ENCODE measurements around the gene SGMS2. TPM values are rescaled to one million over a fixed set of nuclear protein-coding genes. Genes with fewer than 3 reads are reported as not detected.

Gene SGMS2
- total and polyA plus RNA-seq, 2 of the 13 experiments (the other 11 are each of a cell fraction or from before 2014, with no cell fraction given): 1.2 to 1.7 TPM

DNA sequence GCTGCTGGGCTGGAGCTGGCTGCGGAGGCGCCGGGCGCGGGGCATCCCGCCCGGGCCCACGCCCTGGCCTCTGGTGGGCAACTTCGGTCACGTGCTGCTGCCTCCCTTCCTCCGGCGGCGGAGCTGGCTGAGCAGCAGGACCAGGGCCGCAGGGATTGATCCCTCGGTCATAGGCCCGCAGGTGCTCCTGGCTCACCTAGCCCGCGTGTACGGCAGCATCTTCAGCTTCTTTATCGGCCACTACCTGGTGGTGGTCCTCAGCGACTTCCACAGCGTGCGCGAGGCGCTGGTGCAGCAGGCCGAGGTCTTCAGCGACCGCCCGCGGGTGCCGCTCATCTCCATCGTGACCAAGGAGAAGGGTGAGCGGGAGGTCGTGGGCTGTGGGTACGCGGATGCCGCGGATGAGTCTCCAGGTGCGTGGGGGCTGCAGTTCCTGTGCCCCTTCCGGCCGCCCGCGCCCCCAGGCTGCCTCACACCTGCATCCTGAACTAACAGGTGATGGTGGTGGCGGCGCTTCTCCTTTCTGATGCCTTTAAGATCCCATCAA is 107.1 kb downstream of the SGMS2 start (continued):
- TF ChIP-seq ZBTB25 (CRISPR knock-in tag; IDR thresholded peaks at IDR 0.05) (no peak), FOXC1 (CRISPR knock-in tag; IDR thresholded peaks at IDR 0.05; ENCODE audit: borderline replicate concordance) (no peak), CENPT (CRISPR knock-in tag; IDR thresholded peaks at IDR 0.05; ENCODE audit: low read depth) (no peak), ZNF431 (CRISPR knock-in tag; IDR thresholded peaks at IDR 0.05; ENCODE audit: borderline replicate concordance, low read depth) (no peak), NKX3-1 (CRISPR knock-in tag; IDR thresholded peaks at IDR 0.05) (no peak), ZNF510 (CRISPR knock-in tag; IDR thresholded peaks at IDR 0.05; ENCODE audit: low read depth) (no peak), ARID2 (CRISPR knock-in tag; IDR thresholded peaks at IDR 0.05; ENCODE audit: borderline replicate concordance) (0 out of 2 replicates have a peak, but pooled peaks have one; percentile 67)
- TF ChIP-seq, protein P1, sequence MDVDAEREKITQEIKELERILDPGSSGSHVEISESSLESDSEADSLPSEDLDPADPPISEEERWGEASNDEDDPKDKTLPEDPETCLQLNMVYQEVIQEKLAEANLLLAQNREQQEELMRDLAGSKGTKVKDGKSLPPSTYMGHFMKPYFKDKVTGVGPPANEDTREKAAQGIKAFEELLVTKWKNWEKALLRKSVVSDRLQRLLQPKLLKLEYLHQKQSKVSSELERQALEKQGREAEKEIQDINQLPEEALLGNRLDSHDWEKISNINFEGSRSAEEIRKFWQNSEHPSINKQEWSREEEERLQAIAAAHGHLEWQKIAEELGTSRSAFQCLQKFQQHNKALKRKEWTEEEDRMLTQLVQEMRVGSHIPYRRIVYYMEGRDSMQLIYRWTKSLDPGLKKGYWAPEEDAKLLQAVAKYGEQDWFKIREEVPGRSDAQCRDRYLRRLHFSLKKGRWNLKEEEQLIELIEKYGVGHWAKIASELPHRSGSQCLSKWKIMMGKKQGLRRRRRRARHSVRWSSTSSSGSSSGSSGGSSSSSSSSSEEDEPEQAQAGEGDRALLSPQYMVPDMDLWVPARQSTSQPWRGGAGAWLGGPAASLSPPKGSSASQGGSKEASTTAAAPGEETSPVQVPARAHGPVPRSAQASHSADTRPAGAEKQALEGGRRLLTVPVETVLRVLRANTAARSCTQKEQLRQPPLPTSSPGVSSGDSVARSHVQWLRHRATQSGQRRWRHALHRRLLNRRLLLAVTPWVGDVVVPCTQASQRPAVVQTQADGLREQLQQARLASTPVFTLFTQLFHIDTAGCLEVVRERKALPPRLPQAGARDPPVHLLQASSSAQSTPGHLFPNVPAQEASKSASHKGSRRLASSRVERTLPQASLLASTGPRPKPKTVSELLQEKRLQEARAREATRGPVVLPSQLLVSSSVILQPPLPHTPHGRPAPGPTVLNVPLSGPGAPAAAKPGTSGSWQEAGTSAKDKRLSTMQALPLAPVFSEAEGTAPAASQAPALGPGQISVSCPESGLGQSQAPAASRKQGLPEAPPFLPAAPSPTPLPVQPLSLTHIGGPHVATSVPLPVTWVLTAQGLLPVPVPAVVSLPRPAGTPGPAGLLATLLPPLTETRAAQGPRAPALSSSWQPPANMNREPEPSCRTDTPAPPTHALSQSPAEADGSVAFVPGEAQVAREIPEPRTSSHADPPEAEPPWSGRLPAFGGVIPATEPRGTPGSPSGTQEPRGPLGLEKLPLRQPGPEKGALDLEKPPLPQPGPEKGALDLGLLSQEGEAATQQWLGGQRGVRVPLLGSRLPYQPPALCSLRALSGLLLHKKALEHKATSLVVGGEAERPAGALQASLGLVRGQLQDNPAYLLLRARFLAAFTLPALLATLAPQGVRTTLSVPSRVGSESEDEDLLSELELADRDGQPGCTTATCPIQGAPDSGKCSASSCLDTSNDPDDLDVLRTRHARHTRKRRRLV (CRISPR knock-in tag; IDR thresholded peaks at IDR 0.05): no peak
- TF ChIP-seq, protein P2, sequence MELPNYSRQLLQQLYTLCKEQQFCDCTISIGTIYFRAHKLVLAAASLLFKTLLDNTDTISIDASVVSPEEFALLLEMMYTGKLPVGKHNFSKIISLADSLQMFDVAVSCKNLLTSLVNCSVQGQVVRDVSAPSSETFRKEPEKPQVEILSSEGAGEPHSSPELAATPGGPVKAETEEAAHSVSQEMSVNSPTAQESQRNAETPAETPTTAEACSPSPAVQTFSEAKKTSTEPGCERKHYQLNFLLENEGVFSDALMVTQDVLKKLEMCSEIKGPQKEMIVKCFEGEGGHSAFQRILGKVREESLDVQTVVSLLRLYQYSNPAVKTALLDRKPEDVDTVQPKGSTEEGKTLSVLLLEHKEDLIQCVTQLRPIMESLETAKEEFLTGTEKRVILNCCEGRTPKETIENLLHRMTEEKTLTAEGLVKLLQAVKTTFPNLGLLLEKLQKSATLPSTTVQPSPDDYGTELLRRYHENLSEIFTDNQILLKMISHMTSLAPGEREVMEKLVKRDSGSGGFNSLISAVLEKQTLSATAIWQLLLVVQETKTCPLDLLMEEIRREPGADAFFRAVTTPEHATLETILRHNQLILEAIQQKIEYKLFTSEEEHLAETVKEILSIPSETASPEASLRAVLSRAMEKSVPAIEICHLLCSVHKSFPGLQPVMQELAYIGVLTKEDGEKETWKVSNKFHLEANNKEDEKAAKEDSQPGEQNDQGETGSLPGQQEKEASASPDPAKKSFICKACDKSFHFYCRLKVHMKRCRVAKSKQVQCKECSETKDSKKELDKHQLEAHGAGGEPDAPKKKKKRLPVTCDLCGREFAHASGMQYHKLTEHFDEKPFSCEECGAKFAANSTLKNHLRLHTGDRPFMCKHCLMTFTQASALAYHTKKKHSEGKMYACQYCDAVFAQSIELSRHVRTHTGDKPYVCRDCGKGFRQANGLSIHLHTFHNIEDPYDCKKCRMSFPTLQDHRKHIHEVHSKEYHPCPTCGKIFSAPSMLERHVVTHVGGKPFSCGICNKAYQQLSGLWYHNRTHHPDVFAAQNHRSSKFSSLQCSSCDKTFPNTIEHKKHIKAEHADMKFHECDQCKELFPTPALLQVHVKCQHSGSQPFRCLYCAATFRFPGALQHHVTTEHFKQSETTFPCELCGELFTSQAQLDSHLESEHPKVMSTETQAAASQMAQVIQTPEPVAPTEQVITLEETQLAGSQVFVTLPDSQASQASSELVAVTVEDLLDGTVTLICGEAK (IDR thresholded peaks at IDR 0.05): no peak
- TF ChIP-seq, protein P2 (CRISPR knock-in tag; IDR thresholded peaks at IDR 0.05): no peak
